ENCODE data around the gene SLC13A3.

GRCh38 chr20:46587986-46588385 lies 63.3 kb downstream of the SLC13A3 start:
- TF ChIP-seq EZH2 (IDR thresholded peaks at IDR 0.05; ENCODE audit: insufficient read depth, low read length) = no peak
- no peak for TF ChIP-seq CTCF (IDR thresholded peaks at IDR 0.05; ENCODE audit: insufficient read depth, low read depth, low read length)

Data from astrocyte (in vitro differentiated cells and primary cell).